ENCODE measurements around the gene NRP1.

The NRP1 gene

DNA sequence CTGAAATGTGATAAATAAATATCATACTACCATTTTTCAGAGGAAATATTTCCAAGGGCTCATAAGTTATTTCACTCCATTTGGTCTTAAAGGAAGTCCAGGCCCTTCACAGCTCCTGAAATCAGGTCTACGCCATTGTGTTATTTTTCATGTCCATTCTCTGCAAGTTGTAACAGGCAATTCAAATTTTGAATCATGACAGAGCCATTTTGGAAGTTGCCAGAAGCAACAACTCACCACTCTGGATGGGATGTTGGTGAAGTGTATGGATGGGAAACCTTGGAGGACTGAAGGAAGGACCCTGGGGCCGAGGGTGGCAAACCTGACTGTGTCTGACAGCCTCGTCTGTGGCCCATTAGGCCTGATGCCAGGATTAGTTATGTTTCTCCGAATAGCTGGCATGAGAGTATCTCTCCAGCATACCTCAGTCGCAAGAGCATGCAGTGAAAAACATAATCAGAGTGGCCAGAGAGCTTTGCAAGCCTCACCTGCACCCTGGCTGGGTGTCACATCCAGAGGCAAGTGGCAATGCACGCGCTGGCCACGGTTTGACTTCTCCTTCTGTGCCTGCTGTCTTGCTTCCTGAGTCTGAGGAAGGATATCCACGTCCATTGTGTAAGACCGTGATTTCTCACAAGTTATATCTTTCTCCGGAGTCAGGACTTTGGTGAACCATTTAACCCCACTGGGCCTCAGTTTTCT, 87.1 kb downstream of the NRP1 start (continued):
- TF ChIP-seq, protein P1, sequence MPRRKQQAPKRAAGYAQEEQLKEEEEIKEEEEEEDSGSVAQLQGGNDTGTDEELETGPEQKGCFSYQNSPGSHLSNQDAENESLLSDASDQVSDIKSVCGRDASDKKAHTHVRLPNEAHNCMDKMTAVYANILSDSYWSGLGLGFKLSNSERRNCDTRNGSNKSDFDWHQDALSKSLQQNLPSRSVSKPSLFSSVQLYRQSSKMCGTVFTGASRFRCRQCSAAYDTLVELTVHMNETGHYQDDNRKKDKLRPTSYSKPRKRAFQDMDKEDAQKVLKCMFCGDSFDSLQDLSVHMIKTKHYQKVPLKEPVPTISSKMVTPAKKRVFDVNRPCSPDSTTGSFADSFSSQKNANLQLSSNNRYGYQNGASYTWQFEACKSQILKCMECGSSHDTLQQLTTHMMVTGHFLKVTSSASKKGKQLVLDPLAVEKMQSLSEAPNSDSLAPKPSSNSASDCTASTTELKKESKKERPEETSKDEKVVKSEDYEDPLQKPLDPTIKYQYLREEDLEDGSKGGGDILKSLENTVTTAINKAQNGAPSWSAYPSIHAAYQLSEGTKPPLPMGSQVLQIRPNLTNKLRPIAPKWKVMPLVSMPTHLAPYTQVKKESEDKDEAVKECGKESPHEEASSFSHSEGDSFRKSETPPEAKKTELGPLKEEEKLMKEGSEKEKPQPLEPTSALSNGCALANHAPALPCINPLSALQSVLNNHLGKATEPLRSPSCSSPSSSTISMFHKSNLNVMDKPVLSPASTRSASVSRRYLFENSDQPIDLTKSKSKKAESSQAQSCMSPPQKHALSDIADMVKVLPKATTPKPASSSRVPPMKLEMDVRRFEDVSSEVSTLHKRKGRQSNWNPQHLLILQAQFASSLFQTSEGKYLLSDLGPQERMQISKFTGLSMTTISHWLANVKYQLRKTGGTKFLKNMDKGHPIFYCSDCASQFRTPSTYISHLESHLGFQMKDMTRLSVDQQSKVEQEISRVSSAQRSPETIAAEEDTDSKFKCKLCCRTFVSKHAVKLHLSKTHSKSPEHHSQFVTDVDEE (CRISPR knock-in tag; IDR thresholded peaks at IDR 0.05) = no peak
- no peak for TF ChIP-seq OSR1 (CRISPR knock-in tag; IDR thresholded peaks at IDR 0.05)
- TF ChIP-seq RARB (CRISPR knock-in tag; IDR thresholded peaks at IDR 0.05) = no peak
- no peak for TF ChIP-seq TOX (CRISPR knock-in tag; IDR thresholded peaks at IDR 0.05; ENCODE audit: borderline replicate concordance)
- no peak for TF ChIP-seq ISL1 (CRISPR knock-in tag; IDR thresholded peaks at IDR 0.05)
- no peak for TF ChIP-seq ZFP3 (CRISPR knock-in tag; IDR thresholded peaks at IDR 0.05)
- TF ChIP-seq SNAI2 (CRISPR knock-in tag; IDR thresholded peaks at IDR 0.05) = no peak

DNA sequence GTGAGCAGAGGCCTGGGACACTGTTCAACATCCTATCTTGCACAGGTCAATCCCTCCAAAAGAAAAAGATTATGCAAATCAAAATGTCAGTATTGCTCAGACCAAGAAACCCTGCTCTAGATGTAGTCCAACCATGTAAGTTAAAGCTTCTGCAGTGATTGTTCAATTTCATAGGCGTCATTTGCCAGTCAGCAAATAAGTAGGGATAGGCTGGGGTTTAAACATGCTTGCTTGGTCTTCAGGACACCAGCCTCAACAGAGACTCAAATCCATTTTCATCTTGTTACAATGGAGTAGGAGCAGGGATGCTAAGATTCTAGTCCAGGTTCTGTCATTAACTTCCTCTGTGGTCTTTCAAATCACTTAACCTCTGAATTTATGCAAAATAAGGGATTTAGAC, 89.1 kb downstream of the NRP1 start:
- ATAC-seq = no peak
- TF ChIP-seq ZFP3 (CRISPR knock-in tag; IDR thresholded peaks at IDR 0.05) (no peak), ISL1 (CRISPR knock-in tag; IDR thresholded peaks at IDR 0.05) (no peak), ZFP30 (CRISPR knock-in tag; IDR thresholded peaks at IDR 0.05) (no peak), TOX (CRISPR knock-in tag; IDR thresholded peaks at IDR 0.05; ENCODE audit: borderline replicate concordance) (no peak), ZC3H10 (CRISPR knock-in tag; IDR thresholded peaks at IDR 0.05) (no peak), ARNTL (CRISPR knock-in tag; IDR thresholded peaks at IDR 0.05; ENCODE audit: borderline replicate concordance, low read depth) (no peak), ZNF8 (CRISPR knock-in tag; IDR thresholded peaks at IDR 0.05) (no peak), ESRRG (CRISPR knock-in tag; IDR thresholded peaks at IDR 0.05) (no peak), CSDC2 (CRISPR knock-in tag; IDR thresholded peaks at IDR 0.05) (no peak), TCF4 (CRISPR knock-in tag; IDR thresholded peaks at IDR 0.05; ENCODE audit: borderline replicate concordance) (no peak)
- TF ChIP-seq, protein P2, sequence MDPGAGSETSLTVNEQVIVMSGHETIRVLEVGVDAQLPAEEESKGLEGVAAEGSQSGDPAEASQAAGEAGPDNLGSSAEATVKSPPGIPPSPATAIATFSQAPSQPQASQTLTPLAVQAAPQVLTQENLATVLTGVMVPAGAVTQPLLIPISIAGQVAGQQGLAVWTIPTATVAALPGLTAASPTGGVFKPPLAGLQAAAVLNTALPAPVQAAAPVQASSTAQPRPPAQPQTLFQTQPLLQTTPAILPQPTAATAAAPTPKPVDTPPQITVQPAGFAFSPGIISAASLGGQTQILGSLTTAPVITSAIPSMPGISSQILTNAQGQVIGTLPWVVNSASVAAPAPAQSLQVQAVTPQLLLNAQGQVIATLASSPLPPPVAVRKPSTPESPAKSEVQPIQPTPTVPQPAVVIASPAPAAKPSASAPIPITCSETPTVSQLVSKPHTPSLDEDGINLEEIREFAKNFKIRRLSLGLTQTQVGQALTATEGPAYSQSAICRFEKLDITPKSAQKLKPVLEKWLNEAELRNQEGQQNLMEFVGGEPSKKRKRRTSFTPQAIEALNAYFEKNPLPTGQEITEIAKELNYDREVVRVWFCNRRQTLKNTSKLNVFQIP (CRISPR knock-in tag; IDR thresholded peaks at IDR 0.05; ENCODE audit: borderline replicate concordance, low read depth) = no peak

DNA sequence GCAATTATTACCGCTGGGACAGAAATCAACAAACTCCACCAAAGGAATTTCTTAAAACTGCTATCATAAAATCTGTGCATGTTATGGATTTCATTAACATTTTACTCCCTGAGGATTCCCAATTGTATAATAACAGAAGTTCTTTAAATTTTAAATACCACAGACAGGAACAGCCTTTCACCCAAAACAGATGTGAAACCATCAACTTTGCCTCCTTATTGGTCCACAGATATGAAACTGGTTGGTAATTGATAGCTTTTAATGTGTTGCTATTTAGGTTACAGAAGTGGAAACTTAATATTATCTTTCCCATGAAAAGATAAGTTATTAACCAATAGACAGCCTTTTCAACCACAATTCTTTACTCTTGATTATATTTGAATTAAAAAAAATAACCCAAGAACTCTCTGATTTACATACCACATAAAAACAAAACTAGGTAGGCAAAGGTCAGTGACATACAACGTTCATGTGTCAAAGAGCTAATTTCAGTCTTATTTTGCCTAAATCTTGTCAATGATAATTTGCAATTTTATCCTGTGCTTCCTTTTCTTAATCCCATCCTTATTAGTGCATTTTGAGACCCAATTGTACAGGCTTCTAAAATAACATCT, 90.0 kb downstream of the NRP1 start:
- TF ChIP-seq PPARA (CRISPR knock-in tag; IDR thresholded peaks at IDR 0.05; ENCODE audit: borderline replicate concordance) = no peak
- TF ChIP-seq, protein P2 (CRISPR knock-in tag; IDR thresholded peaks at IDR 0.05; ENCODE audit: borderline replicate concordance, low read depth) = no peak
- ATAC-seq = no peak

DNA sequence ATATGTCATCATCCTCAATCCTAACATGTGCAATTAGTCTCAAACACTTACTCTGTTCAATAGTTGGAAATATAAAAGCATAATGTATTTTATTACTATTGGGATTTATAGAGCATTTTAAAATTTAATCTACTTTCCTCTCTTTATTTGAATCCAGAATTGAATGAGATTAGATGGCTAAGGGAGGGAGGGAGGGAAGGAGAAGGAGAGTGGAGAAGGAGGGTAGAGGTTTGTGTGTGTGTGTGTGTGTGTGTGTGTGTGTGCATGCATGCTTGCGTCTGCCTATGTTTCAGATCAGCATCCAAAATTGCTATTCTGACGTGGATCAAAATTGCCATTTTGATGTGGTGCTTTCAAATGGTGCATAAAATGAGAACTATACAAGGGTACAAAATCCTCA, 90.8 kb downstream of the NRP1 start:
- TF ChIP-seq ESRRG (CRISPR knock-in tag; IDR thresholded peaks at IDR 0.05) = no peak
- TF ChIP-seq TOX (CRISPR knock-in tag; IDR thresholded peaks at IDR 0.05; ENCODE audit: borderline replicate concordance) = no peak
- TF ChIP-seq, protein P1 (CRISPR knock-in tag; IDR thresholded peaks at IDR 0.05) = no peak
- TF ChIP-seq, protein P3, sequence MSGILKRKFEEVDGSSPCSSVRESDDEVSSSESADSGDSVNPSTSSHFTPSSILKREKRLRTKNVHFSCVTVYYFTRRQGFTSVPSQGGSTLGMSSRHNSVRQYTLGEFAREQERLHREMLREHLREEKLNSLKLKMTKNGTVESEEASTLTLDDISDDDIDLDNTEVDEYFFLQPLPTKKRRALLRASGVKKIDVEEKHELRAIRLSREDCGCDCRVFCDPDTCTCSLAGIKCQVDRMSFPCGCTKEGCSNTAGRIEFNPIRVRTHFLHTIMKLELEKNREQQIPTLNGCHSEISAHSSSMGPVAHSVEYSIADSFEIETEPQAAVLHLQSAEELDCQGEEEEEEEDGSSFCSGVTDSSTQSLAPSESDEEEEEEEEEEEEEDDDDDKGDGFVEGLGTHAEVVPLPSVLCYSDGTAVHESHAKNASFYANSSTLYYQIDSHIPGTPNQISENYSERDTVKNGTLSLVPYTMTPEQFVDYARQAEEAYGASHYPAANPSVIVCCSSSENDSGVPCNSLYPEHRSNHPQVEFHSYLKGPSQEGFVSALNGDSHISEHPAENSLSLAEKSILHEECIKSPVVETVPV (CRISPR knock-in tag; IDR thresholded peaks at IDR 0.05) = no peak
- ATAC-seq = no peak
